HepG2 (cell line): ENCODE results near the gene AKAP6. TPM values are rescaled to one million over a fixed set of nuclear protein-coding genes. Genes with fewer than 3 reads are reported as not detected.

Experiments
- ATAC-seq: fragments of 200-7000 bp; cut with Tn5 transposase; 3 replicates; pipeline ENCODE4 v1.9.1; 2020; ENCODE audit warnings: mild to moderate bottlenecking, moderate library complexity
- BruUV-seq: library from RNA; stranded (reverse); fragments of 400-500 nt; replicated peaks from 2 replicates; lab custom pipeline; 2021; lab: Mats Ljungman, UMichigan
- CTCF ChIA-PET: fragments of 300-600 bp; formaldehyde crosslinking; extraction: SDS; loops from one replicate; lab custom pipeline; 2021; ENCODE audit warnings: low total read pairs, inconsistent platforms, low intra/inter-chr PET ratio; lab: Yijun Ruan, JAX
- POLR2A ChIA-PET: fragments of 350-600 bp; sonication (Branson Sonifier 250); formaldehyde crosslinking; loops from one replicate; lab custom pipeline; 2020; ENCODE audit warnings: antibody characterized with exemption, inconsistent platforms; lab: Yijun Ruan, JAX
- DNase-seq: peaks from one replicate; pipeline ENCODE4 v3.0.0-alpha.2; 2015; ENCODE audit warnings: low spot score
- FAIRE-seq: peaks from 3 replicates; lab custom pipeline; 2011; peaks lifted over from hg19 to GRCh38; lab: Jason Lieb, UNC
- H2AFZ ChIP-seq: one replicate; pipeline ENCODE4 v1.6.1; 2011; ENCODE audit warnings: low read length, inconsistent platforms
- H3K27ac ChIP-seq: fragments of 300-600 bp; 3 replicates; pipeline ENCODE4 v1.8.0; 2011; ENCODE audit warnings: mixed run types, mild to moderate bottlenecking, mixed read lengths, low read length, inconsistent platforms; ENCODE audit not compliant: insufficient read depth; ENCODE audit errors: extremely low read length
- H3K27me3 ChIP-seq, 2 experiments: fragments of 200-600 bp in 1 of 2; 2 replicates in 1 of 2; 3 replicates in 1 of 2; pipeline versions ENCODE4 v1.6.0 to v1.8.0; 2011; ENCODE audit warnings: low read length in 2 of 2, mild to moderate bottlenecking in 2 of 2, moderate library complexity in 2 of 2, inconsistent platforms in 1 of 2; ENCODE audit not compliant: insufficient read depth in 2 of 2, control insufficient read depth in 1 of 2
- H3K36me3 ChIP-seq, 2 experiments: fragments of 200-600 bp in 1 of 2; replicated peaks in 1 of 2; 2 replicates in 1 of 2; 3 replicates in 1 of 2; pipeline versions ENCODE4 v1.5.1 to v1.8.0; 2011; ENCODE audit warnings: low read length in 2 of 2, inconsistent platforms in 1 of 2; ENCODE audit not compliant: insufficient read depth in 2 of 2, control insufficient read depth in 1 of 2
- H3K4me1 ChIP-seq: 2 replicates; pipeline ENCODE4 v1.5.1; 2012; ENCODE audit warnings: low read length, inconsistent platforms; ENCODE audit not compliant: insufficient read depth
- H3K4me2 ChIP-seq: 2 replicates; pipeline ENCODE4 v1.6.0; 2011; ENCODE audit warnings: low read depth, low read length, inconsistent platforms
- H3K4me3 ChIP-seq, 3 experiments: fragments of 200-600 bp in 1 of 3; sonication (generic), shearing (Covaris generic) in 1 of 3; replicated peaks in 1 of 3; 2 replicates each; pipeline ENCODE4 v1.5.1; 2011 to 2016; ENCODE audit warnings: low read length in 3 of 3, inconsistent platforms in 2 of 3, low read depth in 2 of 3, mild to moderate bottlenecking in 2 of 3, control low read depth in 1 of 3, mixed read lengths in 1 of 3; ENCODE audit not compliant: insufficient read depth in 1 of 3
- H3K79me2 ChIP-seq: one replicate; pipeline ENCODE4 v1.6.1; 2011; ENCODE audit warnings: low read length, inconsistent platforms; ENCODE audit not compliant: insufficient read depth
- H3K9ac ChIP-seq: 2 replicates; pipeline ENCODE4 v1.6.0; 2011; ENCODE audit warnings: mild to moderate bottlenecking, low read depth, low read length, inconsistent platforms; ENCODE audit not compliant: insufficient read depth
- H3K9me3 ChIP-seq: 2 replicates; pipeline ENCODE4 v1.5.1; 2012; ENCODE audit warnings: mild to moderate bottlenecking, low read length
- H4K20me1 ChIP-seq: 2 replicates; pipeline ENCODE4 v1.6.0; 2011; ENCODE audit warnings: inconsistent platforms, mild to moderate bottlenecking, low read length, moderate library complexity; ENCODE audit not compliant: insufficient read depth
- CTCF ChIP-seq: sonication (generic); formaldehyde crosslinking; IDR thresholded peaks from 2 replicates; pipeline ENCODE4 v1.5.0; 2020; ENCODE audit warnings: mild to moderate bottlenecking, missing genetic modification reagents, moderate library complexity
- FOXA3 ChIP-seq: IDR thresholded peaks from 2 replicates; pipeline ENCODE4 v1.6.1; 2016; ENCODE audit warnings: missing genetic modification reagents, missing compliant biosample characterization
- TCF12 ChIP-seq, 2 experiments: fragments of 450-650 bp in 1 of 2; sonication (generic) in 1 of 2; formaldehyde crosslinking in 1 of 2; IDR thresholded peaks; 2 replicates each; pipeline versions ENCODE4 v1.6.1 to v1.8.0; 2017 to 2022; ENCODE audit warnings: antibody characterized with exemption in 1 of 2, mild to moderate bottlenecking in 1 of 2, missing genetic modification reagents in 1 of 2, moderate library complexity in 1 of 2
- ZSCAN20 ChIP-seq: sonication (generic); formaldehyde crosslinking; IDR thresholded peaks from 2 replicates; pipeline ENCODE4 v1.4.0; 2020; ENCODE audit warnings: missing genetic modification reagents, mild to moderate bottlenecking, borderline replicate concordance
- WGBS: methylation state at CpG from one replicate; pipeline ENCODE4 v1.1.6; 2017; ENCODE audit warnings: low lambda C conversion rate; 5-methylcytosine and 5-hydroxymethylcytosine counted together
- in situ Hi-C: cut with HindIII; loops from 2 replicates; pipeline ENCODE4 v1.10.0; 2017; ENCODE audit warnings: low pct_unique_long_range_greater_than_20kb; ENCODE audit not compliant: extremely low pct_ligation_motif_present
- intact Hi-C: fragments of 100-400 bp; cut with micrococcal nuclease; formaldehyde crosslinking; loops from one replicate; pipeline ENCODE4 v1.10.0; 2022; ENCODE audit not compliant: unreplicated experiment
- polyA plus RNA-seq, 8 experiments: library from polyadenylated mRNA; depleted of rRNA in 3 of 8; stranded (reverse) in 7 of 8; unstranded in 1 of 8; fragments of >200 nt; fragmentation: Illumina TruSeq in 4 of 8; extraction: Trizol in 4 of 8; gene quantifications; 2 replicates each; pipeline versions ENCODE4 v1.2.1 to v1.2.3, GENCODE V29; 2011 to 2016; ENCODE audit warnings: low read depth in 4 of 8, missing spikeins in 1 of 8, mixed read lengths in 1 of 8; ENCODE audit not compliant: insufficient read depth in 1 of 8
- total RNA-seq, 5 experiments: library from RNA; depleted of rRNA; stranded (reverse); fragments of >200 nt; fragmentation: Illumina TruSeq; extraction: Trizol; gene quantifications; 2 replicates each; pipeline ENCODE4 v1.2.3, GENCODE V29; 2016; ENCODE audit warnings: low read depth in 1 of 5
- TF ChIP-seq, protein P1 (sequence below): sonication (generic); formaldehyde crosslinking; IDR thresholded peaks from 2 replicates; pipeline ENCODE4 v1.9.0; 2022; ENCODE audit warnings: low read depth, missing genetic modification reagents

Gene AKAP6
- total and polyA plus RNA-seq, 2 of the 13 experiments (the other 11 are each of a cell fraction or from before 2014, with no cell fraction given), result 1.4 TPM

GRCh38 chr14:32734261-32734660 is 405.2 kb downstream of the AKAP6 start:
- intact Hi-C loops, result no loop called here
- in situ Hi-C loops, result no loop called here
- POLR2A ChIA-PET, result no interaction called here
- no peaks in the 10 kb centered on the region for H4K20me1 ChIP-seq
- no peak for DNase-seq
- TF ChIP-seq TCF12 (IDR thresholded peaks at IDR 0.05), result no peak
- no peak for TF ChIP-seq TCF12 (CRISPR knock-in tag; IDR thresholded peaks at IDR 0.05)
- TF ChIP-seq, protein P1, sequence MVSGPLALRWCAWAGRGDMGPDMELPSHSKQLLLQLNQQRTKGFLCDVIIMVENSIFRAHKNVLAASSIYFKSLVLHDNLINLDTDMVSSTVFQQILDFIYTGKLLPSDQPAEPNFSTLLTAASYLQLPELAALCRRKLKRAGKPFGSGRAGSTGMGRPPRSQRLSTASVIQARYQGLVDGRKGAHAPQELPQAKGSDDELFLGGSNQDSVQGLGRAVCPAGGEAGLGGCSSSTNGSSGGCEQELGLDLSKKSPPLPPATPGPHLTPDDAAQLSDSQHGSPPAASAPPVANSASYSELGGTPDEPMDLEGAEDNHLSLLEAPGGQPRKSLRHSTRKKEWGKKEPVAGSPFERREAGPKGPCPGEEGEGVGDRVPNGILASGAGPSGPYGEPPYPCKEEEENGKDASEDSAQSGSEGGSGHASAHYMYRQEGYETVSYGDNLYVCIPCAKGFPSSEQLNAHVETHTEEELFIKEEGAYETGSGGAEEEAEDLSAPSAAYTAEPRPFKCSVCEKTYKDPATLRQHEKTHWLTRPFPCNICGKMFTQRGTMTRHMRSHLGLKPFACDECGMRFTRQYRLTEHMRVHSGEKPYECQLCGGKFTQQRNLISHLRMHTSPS, result no peak
- TF ChIP-seq FOXA3, result no peak
- TF ChIP-seq CTCF (CRISPR knock-in tag), result no peak
- TF ChIP-seq ZSCAN20 (CRISPR knock-in tag), result no peak
- TF ChIP-seq, all 625 proteins: peak for 0
- no peak overlapping the region for H2AFZ ChIP-seq
- no peak overlapping the region for H3K4me2 ChIP-seq
- no peaks in the 10 kb centered on the region for H3K4me1 ChIP-seq
- FAIRE-seq (no peak), ATAC-seq (no peak)
- H3K9me3 ChIP-seq, result peaks cover 38% of the 10 kb centered on the region
- WGBS, result 22% methylated on average over 3 of the region's 3 CpGs
- CTCF ChIA-PET, result no interaction called here
- H3K4me3 ChIP-seq, result no peak overlapping the region
- H3K9ac ChIP-seq, result no peak overlapping the region
- H3K27me3 ChIP-seq, result no peaks in the 10 kb centered on the region
- no peaks in the 10 kb centered on the region for H3K36me3 ChIP-seq
- no peaks in the 10 kb centered on the region for H3K79me2 ChIP-seq
- H3K27ac ChIP-seq, result no peak overlapping the region
- no TSS peak for BruUV-seq
